ENCODE data around the gene UBR4. TPM values are rescaled to one million over a fixed set of nuclear protein-coding genes. Genes with fewer than 3 reads are reported as not detected.
A peak's percentile ranks its signal among the peaks of the same experiment; 100 is the strongest.

Gene UBR4
- 92.9 and 121 TPM in 2 replicates for total RNA-seq (2014; rRNA removed; shearing (Covaris generic))
- 126 and 150 TPM in 2 replicates for total RNA-seq (2022)
- Bru-seq, nascent RNA = percentile 89 among the genes with signal in this experiment
- BruChase-seq, experiment 1, labeled RNA remaining after a 6-hour chase = percentile 92 among the genes with signal in this experiment
- percentile 90 among the genes with signal in this experiment for BruChase-seq, experiment 2, labeled RNA remaining after a 2-hour chase
- long read RNA-seq, partial matches to known transcripts = 36 of 48 reads
- long read RNA-seq, other reads (novel, unspliced or antisense) = 11 of 48 reads

- Histone ChIP-seq H3K4me3 (ENCODE audit: low read depth, low read length, poor library complexity, severe bottlenecking) (peak within 1 kb of the TSS; percentile 92), H3K79me2 (ENCODE audit: insufficient read depth, low read depth, low read length) (peaks cover 93% of the 10 kb centered on the region), H3K36me3 (ENCODE audit: insufficient read depth, low read length) (peaks cover 54% of the 10 kb centered on the region), H4K20me1 (ENCODE audit: insufficient read depth, low read length) (peaks cover 27% of the 10 kb centered on the region), H3K9me2 (ENCODE audit: insufficient read depth, low read length) (no peaks in the 10 kb centered on the region), H3K4me1 (ENCODE audit: insufficient read depth, low read length, poor library complexity, severe bottlenecking) (peaks cover 52% of the 10 kb centered on the region), H3K27ac (ENCODE audit: low read depth, low read length, poor library complexity, severe bottlenecking) (peak within 1 kb of the TSS; percentile 78), H2AFZ (ENCODE audit: low read length) (peak within 1 kb of the TSS; percentile 65), H3K4me2 (ENCODE audit: low read length) (peak within 1 kb of the TSS; percentile 90), H3K9me3 (ENCODE audit: low read length) (no peaks in the 10 kb centered on the region)
- DNase-seq (ENCODE audit: low spot score) = peak; percentile 97
- TF ChIP-seq CTCF (conservative IDR thresholded peaks at IDR 0.05; ENCODE audit: low read length) (no peak), EZH2phosphoT487 (IDR thresholded peaks at IDR 0.05; ENCODE audit: borderline replicate concordance, low read depth, low read length) (no peak)
- intact Hi-C loops (cut with micrococcal nuclease; ENCODE audit: unreplicated experiment) = loop anchor here (1.0 kb wide), 1 partner anchor 41 kb away; the partner anchor contains the start of genes EMC1 and MRTO4
- ChIA-PET POLR2A (interaction anchor here (0.5 to 1.2 kb wide), 2 partner anchors 41 to 42 kb away, joined by 3 to 6 read pairs; partner anchors contain the start of genes EMC1 and MRTO4), CTCF (ENCODE audit: unreplicated experiment) (no interaction called here)
- BruUV-seq (replicated peaks) = no TSS peak
Observed at GRCh38 chr1:19209990-19210771, at the start of gene UBR4. Gene UBR4, minus strand, starts transcription at chr1:19210266. Its CDS starts 18 bp downstream, at chr1:19210248.

- no peak for DNase-seq (ENCODE audit: low spot score)
- Histone ChIP-seq H3K4me3 (ENCODE audit: low read depth, low read length, poor library complexity, severe bottlenecking) (no peak overlapping the region), H2AFZ (ENCODE audit: low read length) (no peak overlapping the region), H3K9me2 (ENCODE audit: insufficient read depth, low read length) (no peaks in the 10 kb centered on the region), H3K4me1 (ENCODE audit: insufficient read depth, low read length, poor library complexity, severe bottlenecking) (peaks cover 12% of the 10 kb centered on the region), H4K20me1 (ENCODE audit: insufficient read depth, low read length) (peaks cover 15% of the 10 kb centered on the region), H3K79me2 (ENCODE audit: insufficient read depth, low read depth, low read length) (peaks cover 26% of the 10 kb centered on the region), H3K27ac (ENCODE audit: low read depth, low read length, poor library complexity, severe bottlenecking) (no peak overlapping the region), H3K36me3 (ENCODE audit: insufficient read depth, low read length) (peaks cover 84% of the 10 kb centered on the region), H3K4me2 (ENCODE audit: low read length) (no peak overlapping the region), H3K9me3 (ENCODE audit: low read length) (no peaks in the 10 kb centered on the region)
- ChIA-PET CTCF (ENCODE audit: unreplicated experiment) (no interaction called here), POLR2A (no interaction called here)
- no TSS peak for BruUV-seq (replicated peaks)
- intact Hi-C loops (cut with micrococcal nuclease; ENCODE audit: unreplicated experiment) = loop anchor here (10.0 kb wide), 1 partner anchor 396 kb away; no protein-coding TSS in a partner anchor
- TF ChIP-seq EZH2phosphoT487 (IDR thresholded peaks at IDR 0.05; ENCODE audit: borderline replicate concordance, low read depth, low read length) = no peak
- no peak for TF ChIP-seq CTCF (conservative IDR thresholded peaks at IDR 0.05; ENCODE audit: low read length)
Observed at GRCh38 chr1:19258353-19258752, 48.3 kb upstream of the UBR4 start.

Measured in OCI-LY7 (cell line).